Body of pancreas (tissue), 4 donors: ENCODE data around the gene PLPP3.

Experiments
- POLR2A ChIP-seq, 3 donors: fragments of 450-650 bp; IDR thresholded peaks; one replicate each; pipeline ENCODE4 v1.6.1; 2016; ENCODE audit warnings: antibody characterized with exemption in 3 of 3, mild to moderate bottlenecking in 2 of 3
- TF ChIP-seq, protein P1 (sequence below), 7 experiments: fragments of 450-650 bp in 4 of 7; fragments of 200-600 bp in 3 of 7; sonication (generic) in 3 of 7; IDR thresholded peaks; one replicate each; pipeline ENCODE4 v1.5.1; 2016 to 2019; ENCODE audit warnings: antibody characterized with exemption in 7 of 7

DNA sequence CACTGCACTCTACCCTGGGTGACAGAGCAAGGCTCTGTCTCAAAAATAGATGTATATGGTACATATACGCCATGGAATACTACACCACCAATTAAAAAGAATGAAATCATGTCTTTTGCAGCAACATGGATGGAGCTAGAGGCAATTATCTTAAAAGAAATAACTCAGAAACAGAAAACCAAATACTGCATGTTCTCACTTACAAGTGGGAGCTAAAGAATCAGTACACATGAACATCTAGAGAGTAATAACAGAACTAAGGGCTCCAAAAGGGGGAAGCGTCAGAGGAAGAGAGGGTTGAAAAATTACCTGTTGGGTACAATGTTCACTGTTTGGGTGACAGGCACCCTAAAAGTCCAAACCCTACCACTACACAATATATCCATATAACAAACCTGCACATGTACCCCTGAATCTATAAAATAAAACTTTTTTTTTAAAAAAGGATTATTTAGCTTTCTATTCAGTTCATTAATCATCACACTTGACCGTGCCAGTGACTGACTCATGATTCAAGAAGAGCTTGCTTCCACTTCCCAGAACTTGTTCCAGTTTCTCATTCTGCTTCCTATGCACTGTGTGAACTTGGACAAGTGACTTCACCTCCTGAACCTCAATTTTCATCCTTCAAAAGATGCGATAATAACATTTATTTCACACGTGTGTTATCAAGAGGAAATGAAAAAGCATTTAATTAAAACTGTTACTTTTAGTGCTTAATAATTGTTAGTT is 109.6 kb downstream of the PLPP3 start:
- TF ChIP-seq, protein P1, sequence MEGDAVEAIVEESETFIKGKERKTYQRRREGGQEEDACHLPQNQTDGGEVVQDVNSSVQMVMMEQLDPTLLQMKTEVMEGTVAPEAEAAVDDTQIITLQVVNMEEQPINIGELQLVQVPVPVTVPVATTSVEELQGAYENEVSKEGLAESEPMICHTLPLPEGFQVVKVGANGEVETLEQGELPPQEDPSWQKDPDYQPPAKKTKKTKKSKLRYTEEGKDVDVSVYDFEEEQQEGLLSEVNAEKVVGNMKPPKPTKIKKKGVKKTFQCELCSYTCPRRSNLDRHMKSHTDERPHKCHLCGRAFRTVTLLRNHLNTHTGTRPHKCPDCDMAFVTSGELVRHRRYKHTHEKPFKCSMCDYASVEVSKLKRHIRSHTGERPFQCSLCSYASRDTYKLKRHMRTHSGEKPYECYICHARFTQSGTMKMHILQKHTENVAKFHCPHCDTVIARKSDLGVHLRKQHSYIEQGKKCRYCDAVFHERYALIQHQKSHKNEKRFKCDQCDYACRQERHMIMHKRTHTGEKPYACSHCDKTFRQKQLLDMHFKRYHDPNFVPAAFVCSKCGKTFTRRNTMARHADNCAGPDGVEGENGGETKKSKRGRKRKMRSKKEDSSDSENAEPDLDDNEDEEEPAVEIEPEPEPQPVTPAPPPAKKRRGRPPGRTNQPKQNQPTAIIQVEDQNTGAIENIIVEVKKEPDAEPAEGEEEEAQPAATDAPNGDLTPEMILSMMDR (IDR thresholded peaks at IDR 0.05), result no peak
- no peak for TF ChIP-seq POLR2A (IDR thresholded peaks at IDR 0.05)
